ENCODE measurements around the gene ETFA. TPM values are rescaled to one million over a fixed set of nuclear protein-coding genes. Genes with fewer than 3 reads are reported as not detected.

The ETFA gene
- total and polyA plus RNA-seq, 9 of the 15 experiments (the other 6 are each of a cell fraction or from before 2014, with no cell fraction given) = 130 to 543 (median 232) TPM

- TF ChIP-seq CHD7 (IDR thresholded peaks at IDR 0.05; ENCODE audit: low read depth, low read length) (no peak), ZNF217 (CRISPR knock-in tag; IDR thresholded peaks at IDR 0.05) (no peak), RFX5 (IDR thresholded peaks at IDR 0.05; ENCODE audit: low read depth, low read length) (no peak), FOSL1 (tag; conservative IDR thresholded peaks at IDR 0.05) (peak; percentile 15; the same call in 1 of the 2 replicates), BACH1 (tag; IDR thresholded peaks at IDR 0.05) (no peak), AFF4 (CRISPR knock-in tag; IDR thresholded peaks at IDR 0.05) (peak; percentile 41; the same call in 1 of the 2 replicates), SRF (CRISPR knock-in tag; IDR thresholded peaks at IDR 0.05) (0 out of 4 replicates have a peak, but pooled peaks of 1 of the 2 experiments have one; percentile 10), BCOR (IDR thresholded peaks at IDR 0.05) (no peak), ZKSCAN8 (CRISPR knock-in tag; IDR thresholded peaks at IDR 0.05) (no peak), RAD51 (IDR thresholded peaks at IDR 0.05; ENCODE audit: borderline replicate concordance, low read depth) (no peak), IRF2 (CRISPR knock-in tag; IDR thresholded peaks at IDR 0.05) (no peak), ADNP (tag; IDR thresholded peaks at IDR 0.05) (no peak)
Measured at GRCh38 chr15:76336254-76337058, 25.2 kb upstream of the ETFA start, which contains the start of gene ISL2 (continued).
